ENCODE measurements around the gene TGFBR3L.
A peak's percentile ranks its signal among the peaks of the same experiment; 100 is the strongest.
"Not testable (repeated sequence)": the region's sequence is repeated elsewhere in the genome, so short reads cannot be mapped to it uniquely, and the experiment has no call there.

The TGFBR3L gene

DNA sequence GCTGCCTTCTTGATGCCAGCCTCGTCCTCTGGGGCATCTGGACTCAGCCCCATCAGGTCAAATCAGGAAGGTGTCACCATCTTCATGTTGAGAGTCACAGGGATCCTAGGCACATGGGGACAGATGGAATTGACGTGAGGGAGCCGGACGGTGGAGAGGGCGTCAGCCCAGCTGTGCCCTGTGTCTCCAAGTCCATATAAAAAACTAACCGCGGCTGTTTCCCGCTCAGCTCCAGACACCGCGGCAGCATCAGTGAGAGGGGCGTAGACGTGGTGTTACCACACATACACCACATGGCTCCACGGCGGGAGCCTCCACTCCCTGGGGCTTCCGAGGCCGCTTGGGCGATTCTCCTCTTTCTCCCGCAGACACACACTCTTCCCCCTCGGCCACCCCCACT is 34.8 kb upstream of the TGFBR3L start:
- no peak for DNase-seq (ENCODE audit: low spot score)

- DNase-seq (ENCODE audit: low spot score), result no peak
Measured at GRCh38 chr19:7881910-7882309, 32.7 kb upstream of the TGFBR3L start.

DNA sequence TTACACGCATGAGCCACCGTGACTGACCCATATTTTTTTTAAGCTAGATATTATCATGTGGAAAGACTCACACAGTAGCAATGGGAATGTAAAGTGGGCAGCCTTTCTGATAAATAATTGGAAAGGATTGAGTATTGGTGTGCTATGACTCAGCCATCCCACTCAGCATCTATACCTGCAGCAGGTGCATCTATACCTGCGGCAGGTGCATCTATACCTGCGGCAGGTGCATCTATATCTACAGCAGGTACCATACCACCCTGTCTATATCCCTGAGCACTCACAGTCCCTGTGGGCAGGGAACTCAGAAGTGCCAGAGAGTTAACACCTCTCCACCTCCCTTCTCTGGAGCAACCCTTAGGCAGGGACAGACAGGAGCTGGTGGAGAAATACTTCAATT is 31.5 kb upstream of the TGFBR3L start:
- no peak for DNase-seq (ENCODE audit: low spot score)

DNA sequence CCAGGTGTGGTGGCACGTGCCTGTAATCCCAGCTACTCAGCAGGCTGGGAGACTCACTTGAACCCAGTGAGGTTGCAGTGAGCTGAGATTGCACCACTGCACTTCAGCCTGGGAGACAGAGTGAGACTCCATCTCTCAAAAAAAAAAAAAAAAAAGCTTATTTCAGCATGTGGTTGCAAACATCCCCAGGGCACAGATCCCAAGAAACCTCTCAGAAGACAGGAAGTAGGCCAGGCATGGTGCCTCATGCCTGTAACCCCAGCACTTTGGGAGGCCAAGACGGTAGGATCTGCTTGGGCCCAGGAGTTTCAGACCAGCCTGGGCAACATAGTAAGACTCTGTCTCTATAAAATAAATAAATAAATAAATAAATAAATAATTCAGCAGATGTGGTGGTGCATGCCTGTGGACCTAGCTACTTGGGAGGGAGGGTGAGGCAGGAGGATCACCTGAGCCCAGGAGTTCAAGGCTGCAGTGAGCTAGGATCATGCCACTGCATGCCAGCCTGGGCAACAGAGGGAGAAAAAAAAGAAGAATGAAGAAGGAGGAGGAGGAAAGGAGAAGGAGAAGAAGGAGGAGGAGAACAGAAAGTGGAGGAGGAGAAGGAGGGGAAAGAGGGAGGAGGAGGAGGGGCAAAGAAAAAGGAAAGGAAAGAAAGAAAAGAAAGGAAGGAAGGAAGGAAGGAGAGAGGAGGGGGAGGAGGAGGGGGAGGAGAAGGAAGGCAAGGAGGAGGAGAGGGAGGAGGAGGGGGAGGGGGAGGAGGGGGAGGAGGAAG is 30.6 kb upstream of the TGFBR3L start:
- no peak for DNase-seq (ENCODE audit: low spot score)

DNA sequence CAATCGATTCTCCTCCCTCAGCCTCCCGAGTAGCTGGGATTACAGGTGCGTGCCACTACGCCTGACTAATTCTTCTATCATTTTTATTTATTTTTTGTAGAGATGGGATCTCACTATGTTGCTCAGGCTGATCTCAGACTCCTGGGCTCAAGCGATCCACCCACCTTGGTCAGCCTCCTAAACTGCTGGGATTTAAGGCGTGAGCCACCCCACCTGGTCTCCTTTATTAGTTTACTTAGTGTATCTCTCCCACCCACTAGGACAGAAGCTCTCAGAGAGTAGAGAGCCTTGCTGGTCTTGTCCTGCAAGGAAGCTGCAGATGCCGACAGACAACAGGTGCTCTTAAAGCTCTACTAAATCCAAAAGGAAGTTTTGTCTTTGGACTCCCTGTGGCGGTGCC is 28.8 kb upstream of the TGFBR3L start:
- DNase-seq (ENCODE audit: low spot score), result no peak

DNA sequence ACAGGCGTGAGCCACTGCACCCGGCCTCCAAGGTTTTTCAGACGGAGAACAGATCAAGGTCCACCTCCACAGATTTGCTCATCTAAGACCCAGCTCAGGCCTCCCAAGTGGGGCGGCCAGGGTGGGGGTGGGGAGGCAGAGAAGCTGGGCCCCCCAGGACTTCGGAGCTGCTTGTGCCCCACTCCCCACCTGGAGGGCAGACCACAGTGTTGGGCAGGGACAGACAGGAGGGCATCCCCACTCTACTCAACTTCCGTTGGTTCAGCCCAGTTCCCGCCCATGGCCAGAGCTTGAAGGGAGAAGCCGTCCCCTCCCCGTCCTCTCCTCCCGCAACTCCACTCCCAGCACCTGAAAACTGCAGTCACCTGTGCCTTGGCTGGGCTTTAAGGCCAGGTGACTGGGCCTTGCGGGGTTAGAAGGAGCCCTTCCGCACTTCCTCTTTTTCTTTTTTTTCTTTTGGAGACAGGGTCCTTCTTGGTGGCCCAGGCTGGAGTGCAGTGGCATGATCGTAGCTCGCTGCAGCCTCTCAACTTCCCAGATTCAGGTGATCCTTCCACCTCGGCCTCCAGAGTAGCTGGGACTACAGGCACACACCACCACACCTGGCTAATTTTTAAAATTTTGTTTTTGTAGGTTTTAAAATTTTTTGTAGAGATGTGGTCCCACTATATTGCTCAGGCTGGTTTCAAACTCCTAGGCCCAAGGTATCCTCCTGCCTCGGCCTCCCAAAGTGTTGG is 27.1 kb upstream of the TGFBR3L start:
- no peak for DNase-seq (ENCODE audit: low spot score)

- peak; percentile 42 for DNase-seq (ENCODE audit: low spot score)
Measured at GRCh38 chr19:7888145-7888825, 26.3 kb upstream of the TGFBR3L start, which contains the start of gene LRRC8E. Gene LRRC8E (plus strand): TSS chr19:7888510. CDS start chr19:7895604, 7,094 bp downstream.

DNA sequence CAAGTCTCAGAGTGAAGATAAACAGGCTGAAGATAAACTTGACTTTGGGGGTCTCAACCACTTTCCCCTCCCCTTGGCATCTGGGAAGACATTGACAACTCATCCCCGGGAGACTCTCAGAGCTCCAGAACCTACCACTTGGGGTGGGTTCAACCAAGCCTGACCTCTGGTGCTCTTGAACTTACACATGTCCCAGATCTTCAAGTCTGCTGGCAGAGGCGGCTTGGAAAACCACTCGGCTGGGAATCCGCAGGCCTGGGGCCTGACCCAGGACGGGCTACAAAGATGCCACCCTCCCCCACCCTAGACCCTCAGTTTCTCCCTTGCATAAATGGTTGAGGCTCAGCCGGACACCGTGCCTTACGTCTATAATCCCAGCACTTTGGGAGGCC is 25.8 kb upstream of the TGFBR3L start:
- DNase-seq (ENCODE audit: low spot score), result no peak

DNA sequence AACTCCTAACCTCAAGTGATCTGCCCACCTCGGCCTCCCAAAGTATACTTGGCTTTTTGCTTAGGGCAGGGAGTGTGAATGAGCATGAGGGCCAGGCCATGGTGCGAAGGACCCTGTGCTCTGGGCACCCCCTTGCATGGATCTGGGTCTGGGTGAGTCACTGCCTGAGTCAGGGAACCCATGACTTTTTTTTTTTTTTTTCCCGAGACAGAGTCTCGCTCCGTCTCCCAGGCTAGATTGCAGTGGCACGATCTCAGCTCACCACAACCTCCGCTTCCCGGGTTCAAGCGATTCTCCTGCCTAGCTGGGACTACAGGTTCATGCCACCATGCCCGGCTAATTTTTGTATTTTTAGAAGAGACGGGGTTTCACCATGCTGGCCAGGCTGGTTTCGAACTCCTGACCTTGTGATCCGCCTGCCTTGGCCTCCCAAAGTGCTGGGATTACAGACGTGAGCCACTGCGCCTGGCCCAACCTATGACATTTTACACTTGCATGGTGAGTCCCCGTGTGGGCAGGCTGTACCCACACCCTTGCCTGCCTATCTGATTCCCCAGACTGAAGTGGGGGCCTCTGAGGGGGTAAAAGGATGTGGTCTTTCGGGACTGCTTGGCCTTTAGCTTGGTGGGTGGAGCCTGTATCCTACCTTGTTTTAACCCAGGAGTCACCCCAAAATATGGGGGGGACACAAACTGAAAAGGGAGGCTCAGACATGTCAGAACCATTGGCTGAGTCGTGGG is 21.1 kb upstream of the TGFBR3L start:
- not testable (repeated sequence) for DNase-seq (ENCODE audit: low spot score)

DNA sequence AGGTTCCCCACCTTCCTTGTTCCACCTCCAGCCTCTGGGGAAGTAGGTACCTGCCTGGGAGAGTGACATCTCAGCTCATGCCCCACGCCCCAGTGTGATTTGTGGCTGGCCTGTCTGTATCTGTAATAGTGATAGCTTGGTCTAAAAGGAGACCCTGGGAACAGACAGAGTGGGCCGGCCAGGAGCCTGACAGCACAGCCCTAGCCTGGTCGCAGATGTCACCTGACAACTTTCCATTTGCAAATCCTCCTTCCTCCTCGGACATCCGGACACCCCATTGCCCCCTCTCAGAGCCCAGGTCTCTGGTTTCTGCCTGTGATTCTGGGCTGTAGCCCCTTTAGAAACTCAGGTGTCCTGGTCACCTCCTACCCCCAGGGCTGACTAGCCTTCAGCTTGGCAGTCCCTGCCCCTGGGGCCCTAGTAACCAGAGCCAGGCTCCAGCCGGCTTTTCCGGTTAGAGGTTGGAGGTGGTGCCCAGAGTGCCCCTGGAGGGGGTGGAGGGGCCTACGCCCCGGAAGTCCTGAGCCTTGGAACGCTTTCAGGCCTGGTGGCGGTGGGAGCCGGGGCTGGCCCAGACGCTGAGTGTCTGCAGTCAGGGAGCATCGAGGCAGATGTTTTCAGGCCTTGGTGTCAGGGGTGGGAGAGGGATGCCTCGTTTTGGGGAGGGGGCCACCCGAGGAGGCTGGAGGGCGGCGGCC is 19.9 kb upstream of the TGFBR3L start:
- no peak for DNase-seq (ENCODE audit: low spot score)

DNA sequence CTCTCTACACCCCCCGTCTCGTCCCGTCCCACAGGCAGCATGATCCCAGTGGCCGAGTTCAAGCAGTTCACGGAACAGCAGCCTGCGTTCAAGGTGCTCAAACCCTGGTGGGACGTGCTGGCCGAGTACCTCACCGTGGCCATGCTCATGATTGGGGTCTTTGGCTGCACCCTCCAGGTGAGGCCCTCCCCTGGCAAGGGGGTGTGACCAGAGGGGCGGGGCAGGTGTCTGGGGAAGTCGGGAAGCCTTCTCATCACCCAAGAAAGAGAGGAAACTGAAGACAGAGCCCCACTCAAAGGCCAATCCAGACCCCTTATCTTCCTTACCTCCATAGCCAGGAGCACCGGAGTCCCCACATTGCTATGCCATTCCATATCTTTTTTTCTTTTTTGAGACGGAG is 19.1 kb upstream of the TGFBR3L start:
- no peak for DNase-seq (ENCODE audit: low spot score)

DNA sequence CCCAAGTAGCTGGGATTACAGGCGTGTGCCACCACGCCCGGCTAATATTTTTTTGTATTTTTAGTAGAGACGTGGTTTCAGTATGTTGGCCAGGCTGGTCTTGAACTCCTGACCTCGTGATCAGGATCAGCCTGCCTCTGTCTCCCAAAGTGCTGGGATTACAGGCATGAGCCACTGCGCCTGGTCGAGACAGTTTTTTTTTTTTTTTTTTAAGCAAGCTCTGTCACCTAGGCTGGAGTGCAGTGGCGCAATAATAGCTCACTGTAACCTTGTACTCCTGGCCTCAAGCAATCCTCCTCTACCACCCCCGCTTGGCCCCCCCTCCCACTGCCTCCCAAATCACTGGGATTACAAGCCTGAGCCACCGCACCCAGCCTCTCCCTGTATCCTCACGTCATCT is 17.3 kb upstream of the TGFBR3L start:
- DNase-seq (ENCODE audit: low spot score), result no peak

- DNase-seq (ENCODE audit: low spot score), result no peak
Measured at GRCh38 chr19:7898967-7899366, 15.7 kb upstream of the TGFBR3L start.

- no peak for DNase-seq (ENCODE audit: low spot score)
Measured at GRCh38 chr19:7899751-7900378, 14.8 kb upstream of the TGFBR3L start.

GRCh38 chr19:7900401-7900870 is 14.2 kb upstream of the TGFBR3L start:
- no peak for DNase-seq (ENCODE audit: low spot score)

- DNase-seq (ENCODE audit: low spot score), result no peak
Measured at GRCh38 chr19:7900931-7901330, 13.7 kb upstream of the TGFBR3L start.

DNA sequence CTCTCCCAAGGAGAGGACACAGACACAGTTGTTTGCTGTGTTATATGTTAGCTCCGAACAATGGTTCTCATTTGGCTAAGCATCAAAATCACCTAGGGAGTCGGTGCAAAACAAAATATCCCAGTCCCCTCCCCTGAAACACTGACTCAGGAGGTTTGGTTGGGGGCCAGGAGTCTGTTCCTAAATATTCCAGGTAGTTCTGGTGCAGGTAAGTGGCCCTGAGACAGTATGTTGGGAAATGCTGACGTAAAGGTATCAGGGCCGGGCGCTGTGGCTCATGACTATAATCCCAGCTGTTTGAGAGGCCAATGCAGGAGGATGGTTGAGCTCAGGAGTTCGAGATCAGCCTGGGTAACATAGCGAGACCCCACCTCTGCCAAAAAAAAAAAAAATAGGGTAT is 13.3 kb upstream of the TGFBR3L start:
- DNase-seq (ENCODE audit: low spot score), result no peak

GRCh38 chr19:7902796-7903243 is 11.8 kb upstream of the TGFBR3L start:
- no peak for DNase-seq (ENCODE audit: low spot score)

DNA sequence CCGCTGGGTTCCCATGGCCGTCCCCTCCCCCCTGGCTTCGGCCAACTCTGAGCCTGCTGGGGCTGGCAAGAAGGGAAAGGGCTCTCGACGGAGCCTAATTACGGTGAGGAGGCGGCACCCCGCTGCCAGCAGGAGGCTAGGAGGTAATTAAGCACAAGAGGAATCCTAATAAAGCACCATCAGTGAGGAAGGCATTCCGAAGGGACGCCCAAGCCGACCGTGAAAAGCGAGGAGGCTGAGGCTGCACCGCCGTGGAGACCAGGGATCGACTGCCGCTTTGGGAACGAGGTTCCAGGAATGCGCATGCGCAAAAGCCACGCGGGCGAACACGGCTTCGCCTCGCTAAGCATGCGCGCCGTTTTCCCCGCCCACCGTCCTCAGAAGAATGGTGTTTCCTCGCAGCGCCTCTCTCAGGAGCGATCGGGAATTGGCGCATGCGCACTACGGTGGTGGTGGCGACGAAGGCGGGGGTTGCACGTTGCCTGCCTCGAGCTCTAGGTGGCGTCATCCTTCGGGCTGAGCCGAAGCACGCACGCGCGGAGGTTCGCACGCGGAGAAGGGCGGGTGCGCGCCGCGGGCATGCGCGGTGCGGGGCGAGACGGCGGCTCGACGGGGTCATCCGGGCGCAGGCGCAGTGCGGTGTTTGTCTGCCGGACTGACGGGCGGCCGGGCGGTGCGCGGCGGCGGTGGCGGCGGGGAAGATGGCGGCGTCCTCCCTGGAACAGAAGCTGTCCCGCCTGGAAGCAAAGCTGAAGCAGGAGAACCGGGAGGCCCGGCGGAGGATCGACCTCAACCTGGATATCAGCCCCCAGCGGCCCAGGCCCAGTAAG is 11.2 kb upstream of the TGFBR3L start, which contains the start of gene MAP2K7:
Gene MAP2K7, plus strand, starts transcription at position 634 of the 830 bp plus-strand sequence. Its CDS starts 68 bp downstream, at position 702.
- DNase-seq (ENCODE audit: low spot score), result peak; percentile 99

All from COLO829 (cell line).